ENCODE results near the gene USP36. TPM values are rescaled to one million over a fixed set of nuclear protein-coding genes. Genes with fewer than 3 reads are reported as not detected.

The USP36 gene
- total and polyA plus RNA-seq, 4 donors = 8.0 to 20.7 (median 10.5) TPM

GRCh38 chr17:78794399-78794798 is 46.2 kb downstream of the USP36 start:
- no peak overlapping the region for H3K27ac ChIP-seq (ENCODE audit: low read depth in 1 of 2, low read length in 2 of 2)
- DNase-seq (ENCODE audit: low spot score) = no peak
- H3K36me3 ChIP-seq (ENCODE audit: control insufficient read depth in 4 of 4, insufficient read depth in 3 of 4, low read depth in 1 of 4, low read length in 3 of 4) = peaks cover 9 to 57% (median 34%) of the 10 kb centered on the region in 4 donors
- TF ChIP-seq EGR1 (IDR thresholded peaks at IDR 0.05; ENCODE audit: low read depth in 2 of 2) (no peak), HNF4A (conservative IDR thresholded peaks at IDR 0.05) (no peak), ATF3 (IDR thresholded peaks at IDR 0.05) (no peak), HNF4G (IDR thresholded peaks at IDR 0.05) (no peak), JUND (IDR thresholded peaks at IDR 0.05) (no peak), GABPA (IDR thresholded peaks at IDR 0.05 in 1 of 2, conservative IDR thresholded peaks at IDR 0.05 in 1 of 2) (no peak), FOXA2 (IDR thresholded peaks at IDR 0.05) (no peak), RAD21 (IDR thresholded peaks at IDR 0.05) (no peak), NR2F2 (IDR thresholded peaks at IDR 0.05) (no peak), YY1 (IDR thresholded peaks at IDR 0.05) (no peak), MAX (IDR thresholded peaks at IDR 0.05) (no peak), FOXA1 (IDR thresholded peaks at IDR 0.05) (no peak), CTCF (IDR thresholded peaks at IDR 0.05; ENCODE audit: low read depth, low read length, missing input control) (no peak), TAF1 (conservative IDR thresholded peaks at IDR 0.05) (no peak), RXRA (IDR thresholded peaks at IDR 0.05) (no peak), SP1 (IDR thresholded peaks at IDR 0.05) (no peak), REST (IDR thresholded peaks at IDR 0.05) (no peak)
- TF ChIP-seq, protein P1, sequence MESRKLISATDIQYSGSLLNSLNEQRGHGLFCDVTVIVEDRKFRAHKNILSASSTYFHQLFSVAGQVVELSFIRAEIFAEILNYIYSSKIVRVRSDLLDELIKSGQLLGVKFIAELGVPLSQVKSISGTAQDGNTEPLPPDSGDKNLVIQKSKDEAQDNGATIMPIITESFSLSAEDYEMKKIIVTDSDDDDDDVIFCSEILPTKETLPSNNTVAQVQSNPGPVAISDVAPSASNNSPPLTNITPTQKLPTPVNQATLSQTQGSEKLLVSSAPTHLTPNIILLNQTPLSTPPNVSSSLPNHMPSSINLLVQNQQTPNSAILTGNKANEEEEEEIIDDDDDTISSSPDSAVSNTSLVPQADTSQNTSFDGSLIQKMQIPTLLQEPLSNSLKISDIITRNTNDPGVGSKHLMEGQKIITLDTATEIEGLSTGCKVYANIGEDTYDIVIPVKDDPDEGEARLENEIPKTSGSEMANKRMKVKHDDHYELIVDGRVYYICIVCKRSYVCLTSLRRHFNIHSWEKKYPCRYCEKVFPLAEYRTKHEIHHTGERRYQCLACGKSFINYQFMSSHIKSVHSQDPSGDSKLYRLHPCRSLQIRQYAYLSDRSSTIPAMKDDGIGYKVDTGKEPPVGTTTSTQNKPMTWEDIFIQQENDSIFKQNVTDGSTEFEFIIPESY (IDR thresholded peaks at IDR 0.05) = no peak
- H3K27me3 ChIP-seq (ENCODE audit: control insufficient read depth in 4 of 4, insufficient read depth in 4 of 4, low read length in 3 of 4) = no peaks in the 10 kb centered on the region
- peaks cover under 1 to 13% (median 9%) of the 10 kb centered on the region in 4 donors for H3K4me1 ChIP-seq (ENCODE audit: control insufficient read depth in 4 of 4, insufficient read depth in 4 of 4, low read length in 3 of 4)
- no peak overlapping the region for H3K9ac ChIP-seq (ENCODE audit: low read depth in 1 of 2, low read length in 2 of 2)
- no peak overlapping the region for H3K4me3 ChIP-seq (ENCODE audit: low read depth in 1 of 3, low read length in 3 of 3)
- 95% methylated on average over 16 of the region's 16 CpGs for WGBS
- no peaks in the 10 kb centered on the region for H3K9me3 ChIP-seq (ENCODE audit: control insufficient read depth in 4 of 4, low read length in 3 of 4)
